GM12875 (cell line): ENCODE measurements around the gene GPR107.
A peak's percentile ranks its signal among the peaks of the same experiment; 100 is the strongest.

Experiments used
- H3K4me3 ChIP-seq: one replicate; pipeline ENCODE4 v1.5.1; 2011; ENCODE audit warnings: low read depth, low read length, control low read depth
- CTCF ChIP-seq: IDR thresholded peaks from 2 replicates; pipeline ENCODE4 v1.5.1; 2011; ENCODE audit warnings: low read depth, mild to moderate bottlenecking, control low read depth, inconsistent platforms, low read length, moderate library complexity, borderline replicate concordance; ENCODE audit not compliant: insufficient read depth

GPR107 gene

GRCh38 chr9:130029223-130029973 lies 24.3 kb upstream of the GPR107 start:
- TF ChIP-seq CTCF: no peak
- no peak overlapping the region for H3K4me3 ChIP-seq

DNA sequence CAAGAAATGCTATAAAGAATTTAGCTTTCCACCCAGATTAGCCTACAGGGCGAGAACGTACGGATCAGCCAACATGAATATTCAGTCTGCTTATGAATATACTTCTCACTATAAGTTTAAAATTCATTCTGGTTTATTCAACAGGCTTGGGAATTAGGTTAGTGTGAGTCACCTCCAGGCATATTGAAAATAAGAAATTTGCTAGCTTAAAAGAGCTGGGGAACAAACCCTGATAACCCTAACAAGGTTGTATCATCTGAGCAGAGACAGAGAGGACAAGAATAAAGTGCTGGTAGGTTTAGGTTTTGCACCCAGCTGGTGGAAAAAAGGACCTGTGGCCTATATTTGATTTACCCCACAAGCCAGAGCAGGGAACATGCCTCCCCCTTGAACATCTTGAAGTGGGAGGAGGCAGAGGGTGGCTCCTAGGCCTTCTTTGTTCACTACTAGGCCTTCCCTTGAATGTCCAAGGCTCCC lies 23.0 kb upstream of the GPR107 start:
- TF ChIP-seq CTCF: no peak
- H3K4me3 ChIP-seq: no peak overlapping the region

GRCh38 chr9:130034570-130034969 lies 19.1 kb upstream of the GPR107 start:
- TF ChIP-seq CTCF: no peak
- no peak overlapping the region for H3K4me3 ChIP-seq

GRCh38 chr9:130036099-130036498 lies 17.6 kb upstream of the GPR107 start:
- no peak for TF ChIP-seq CTCF
- H3K4me3 ChIP-seq: peak overlapping the region; percentile 19

DNA sequence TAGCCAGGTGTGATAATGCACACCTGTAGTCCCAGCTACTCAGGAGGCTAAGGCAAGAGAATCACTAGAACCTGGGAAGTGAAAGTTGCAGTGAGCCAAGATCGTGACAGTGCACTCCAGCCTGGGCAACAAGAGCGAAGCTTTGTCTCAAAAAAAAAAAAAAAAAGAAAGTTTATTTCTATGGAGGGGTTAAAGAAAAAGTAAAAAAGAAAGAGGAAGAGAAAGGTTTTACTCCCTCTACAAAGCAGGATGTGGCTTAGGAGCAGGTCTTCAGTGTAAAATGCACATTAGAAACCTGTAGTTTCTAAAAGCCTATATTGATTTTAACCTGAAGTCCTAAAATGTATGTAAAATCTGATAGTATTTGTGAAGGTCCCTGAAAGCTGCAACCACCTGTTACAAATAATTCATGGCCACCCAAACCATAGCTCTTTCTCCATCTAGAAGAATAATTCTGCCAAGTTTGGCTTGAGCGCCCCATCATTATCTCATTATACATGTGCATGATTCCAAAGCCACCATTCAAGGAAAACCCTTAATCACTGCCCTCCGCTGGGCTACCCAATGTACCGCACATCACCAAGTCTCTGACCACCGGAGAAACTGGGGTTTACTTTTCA lies 14.1 kb upstream of the GPR107 start:
- TF ChIP-seq CTCF: no peak
- H3K4me3 ChIP-seq: peak overlapping the region; percentile 96

- peak overlapping the region; percentile 96 for H3K4me3 ChIP-seq
- no peak for TF ChIP-seq CTCF
These were observed 12.6 kb upstream of the GPR107 start for GRCh38 chr9:130040984-130041647.
